ENCODE results near the gene DISP1.
"Not testable (repeated sequence)": the region's sequence is repeated elsewhere in the genome, so short reads cannot be mapped to it uniquely, and the experiment has no call there.

Gene DISP1

GRCh38 chr1:222792744-222793143 lies 22.1 kb upstream of the DISP1 start:
- DNase-seq (ENCODE audit: low read depth in 2 of 2) = no peak

- DNase-seq (ENCODE audit: low read depth in 2 of 2) = no peak
Measured at GRCh38 chr1:222794656-222795474, 20.0 kb upstream of the DISP1 start.

- DNase-seq (ENCODE audit: low read depth in 2 of 2) = no peak
Measured at GRCh38 chr1:222798116-222798515, 16.7 kb upstream of the DISP1 start.

- DNase-seq (ENCODE audit: low read depth in 2 of 2) = no peak
Measured at GRCh38 chr1:222798975-222799374, 15.9 kb upstream of the DISP1 start.

- no peak for DNase-seq (ENCODE audit: low read depth in 2 of 2)
Measured at GRCh38 chr1:222801067-222801466, 13.8 kb upstream of the DISP1 start.

- DNase-seq (ENCODE audit: low read depth in 2 of 2) = no peak
Measured at GRCh38 chr1:222811671-222812070, 3.2 kb upstream of the DISP1 start.

GRCh38 chr1:222813866-222814535 lies 838 bp upstream of the DISP1 start:
- DNase-seq (ENCODE audit: low read depth in 2 of 2) = no peak

- DNase-seq (ENCODE audit: low read depth in 2 of 2) = no peak
Measured at GRCh38 chr1:222815440-222815765, 564 bp downstream of the DISP1 start.

- DNase-seq (ENCODE audit: low read depth in 2 of 2) = no peak
Measured at GRCh38 chr1:222817529-222817928, 2.7 kb downstream of the DISP1 start.

- no peak for DNase-seq (ENCODE audit: low read depth in 2 of 2)
Measured at GRCh38 chr1:222818171-222818570, 3.3 kb downstream of the DISP1 start.

- DNase-seq (ENCODE audit: low read depth in 2 of 2) = no peak
Measured at GRCh38 chr1:222820171-222820712, 5.4 kb downstream of the DISP1 start.

- no peak for DNase-seq (ENCODE audit: low read depth in 2 of 2)
Measured at GRCh38 chr1:222821239-222821638, 6.4 kb downstream of the DISP1 start.

GRCh38 chr1:222823695-222824094 lies 8.9 kb downstream of the DISP1 start:
- no peak for DNase-seq (ENCODE audit: low read depth in 2 of 2)

- no peak for DNase-seq (ENCODE audit: low read depth in 2 of 2)
Measured at GRCh38 chr1:222824641-222825040, 9.8 kb downstream of the DISP1 start.

- DNase-seq (ENCODE audit: low read depth in 2 of 2) = no peak
Measured at GRCh38 chr1:222828939-222829338, 14.1 kb downstream of the DISP1 start.

- DNase-seq (ENCODE audit: low read depth in 2 of 2) = no peak
Measured at GRCh38 chr1:222829868-222830267, 15.0 kb downstream of the DISP1 start.

GRCh38 chr1:222833356-222833876 lies 18.6 kb downstream of the DISP1 start:
- DNase-seq (ENCODE audit: low read depth in 2 of 2) = no peak

- no peak for DNase-seq (ENCODE audit: low read depth in 2 of 2)
Measured at GRCh38 chr1:222843469-222844410, 28.9 kb downstream of the DISP1 start.

GRCh38 chr1:222844411-222844779 lies 29.6 kb downstream of the DISP1 start:
- DNase-seq (ENCODE audit: low read depth in 2 of 2) = no peak

GRCh38 chr1:222845763-222846162 lies 30.9 kb downstream of the DISP1 start:
- no peak for DNase-seq (ENCODE audit: low read depth in 2 of 2)

- not testable (repeated sequence) for DNase-seq (ENCODE audit: low read depth in 2 of 2)
Measured at GRCh38 chr1:222850550-222850949, 35.7 kb downstream of the DISP1 start.

- DNase-seq (ENCODE audit: low read depth in 2 of 2) = no peak
Measured at GRCh38 chr1:222852326-222852725, 37.5 kb downstream of the DISP1 start.
